AG09319 (cell line): ENCODE results near the gene KHNYN.

ENCODE experiments used
- DNase-seq: peaks from one replicate; pipeline ENCODE4 v3.0.0-alpha.2; 2010; ENCODE audit warnings: low read depth; ENCODE audit errors: extremely low read depth
- TF ChIP-seq, protein P1 (sequence below): IDR thresholded peaks from 2 replicates; pipeline ENCODE4 v1.5.1; 2011; ENCODE audit warnings: low read depth, mild to moderate bottlenecking, inconsistent platforms, low read length, moderate library complexity

Gene KHNYN

DNA sequence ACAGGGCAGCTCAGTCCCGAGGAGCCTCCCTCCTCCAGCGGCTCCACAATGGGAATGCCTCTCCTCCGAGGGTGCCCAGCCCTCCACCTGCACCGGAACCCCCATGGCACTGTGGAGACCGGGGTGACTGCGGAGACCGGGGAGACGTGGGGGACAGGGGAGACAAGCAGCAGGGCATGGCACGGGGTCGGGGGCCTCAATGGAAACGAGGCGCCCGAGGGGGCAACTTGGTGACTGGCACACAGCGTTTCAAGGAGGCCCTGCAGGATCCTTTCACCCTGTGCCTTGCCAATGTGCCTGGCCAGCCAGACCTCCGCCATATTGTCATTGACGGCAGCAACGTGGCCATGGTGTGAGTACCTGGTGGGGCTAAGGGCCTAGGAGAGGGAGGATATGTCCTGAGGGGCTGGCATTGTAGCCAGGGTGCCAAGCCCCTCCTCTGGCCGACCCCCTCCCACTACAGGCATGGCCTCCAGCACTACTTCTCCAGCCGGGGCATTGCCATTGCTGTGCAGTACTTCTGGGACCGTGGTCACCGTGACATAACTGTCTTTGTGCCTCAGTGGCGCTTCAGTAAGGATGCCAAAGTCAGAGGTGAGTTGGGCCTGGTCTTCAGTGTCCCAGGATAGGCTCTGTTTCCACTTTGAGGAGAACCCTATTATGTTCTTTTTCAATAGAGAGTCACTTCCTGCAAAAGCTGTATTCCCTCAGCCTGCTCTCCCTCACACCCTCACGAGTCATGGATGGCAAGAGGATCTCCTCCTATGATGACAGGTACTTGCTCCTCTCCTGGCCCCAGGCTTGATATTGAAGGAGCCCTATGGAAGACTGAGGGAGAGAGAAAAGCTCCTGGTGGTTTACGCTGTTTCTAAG, 2.7 kb downstream of the KHNYN start:
- TF ChIP-seq, protein P1, sequence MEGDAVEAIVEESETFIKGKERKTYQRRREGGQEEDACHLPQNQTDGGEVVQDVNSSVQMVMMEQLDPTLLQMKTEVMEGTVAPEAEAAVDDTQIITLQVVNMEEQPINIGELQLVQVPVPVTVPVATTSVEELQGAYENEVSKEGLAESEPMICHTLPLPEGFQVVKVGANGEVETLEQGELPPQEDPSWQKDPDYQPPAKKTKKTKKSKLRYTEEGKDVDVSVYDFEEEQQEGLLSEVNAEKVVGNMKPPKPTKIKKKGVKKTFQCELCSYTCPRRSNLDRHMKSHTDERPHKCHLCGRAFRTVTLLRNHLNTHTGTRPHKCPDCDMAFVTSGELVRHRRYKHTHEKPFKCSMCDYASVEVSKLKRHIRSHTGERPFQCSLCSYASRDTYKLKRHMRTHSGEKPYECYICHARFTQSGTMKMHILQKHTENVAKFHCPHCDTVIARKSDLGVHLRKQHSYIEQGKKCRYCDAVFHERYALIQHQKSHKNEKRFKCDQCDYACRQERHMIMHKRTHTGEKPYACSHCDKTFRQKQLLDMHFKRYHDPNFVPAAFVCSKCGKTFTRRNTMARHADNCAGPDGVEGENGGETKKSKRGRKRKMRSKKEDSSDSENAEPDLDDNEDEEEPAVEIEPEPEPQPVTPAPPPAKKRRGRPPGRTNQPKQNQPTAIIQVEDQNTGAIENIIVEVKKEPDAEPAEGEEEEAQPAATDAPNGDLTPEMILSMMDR: no peak
- DNase-seq: no peak

DNA sequence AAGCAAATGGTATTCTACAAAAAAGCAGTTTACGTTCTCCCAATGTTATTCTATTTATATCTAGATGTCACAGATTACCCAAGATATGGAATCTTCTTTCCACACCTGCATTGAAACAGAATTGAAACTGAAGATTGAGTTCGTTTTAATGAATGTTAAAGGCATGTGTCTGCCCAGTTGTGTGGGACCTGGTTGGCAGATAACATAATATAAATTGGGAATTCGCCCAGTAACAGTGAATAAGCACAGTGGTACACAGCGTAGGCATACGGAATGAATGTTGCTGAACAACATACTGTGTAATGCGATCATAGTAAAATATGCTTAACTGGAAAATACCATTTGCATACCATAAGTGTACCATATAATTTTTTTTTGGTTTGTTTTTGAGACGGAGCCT, 4.3 kb downstream of the KHNYN start:
- no peak for DNase-seq
- TF ChIP-seq, protein P1: no peak

DNA sequence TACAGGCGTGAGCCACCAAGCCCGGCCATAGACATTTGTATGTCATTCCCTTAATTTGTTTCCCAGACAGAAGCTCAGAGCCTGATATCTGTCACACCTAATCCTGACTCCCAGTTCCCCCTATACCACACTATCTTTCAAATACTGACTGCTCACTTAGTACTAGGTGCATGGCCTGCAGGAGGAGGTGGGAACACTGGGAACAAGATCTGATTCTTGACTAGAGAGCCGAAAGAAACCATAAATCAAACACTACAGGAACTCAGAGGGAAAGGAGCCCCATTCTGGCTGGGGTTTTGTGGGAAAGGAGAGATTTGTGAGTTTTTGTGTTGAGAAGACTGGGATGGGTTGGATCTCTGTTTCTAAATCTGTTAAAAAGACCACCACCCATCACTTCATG, 4.9 kb downstream of the KHNYN start:
- TF ChIP-seq, protein P1: no peak
- no peak for DNase-seq

DNA sequence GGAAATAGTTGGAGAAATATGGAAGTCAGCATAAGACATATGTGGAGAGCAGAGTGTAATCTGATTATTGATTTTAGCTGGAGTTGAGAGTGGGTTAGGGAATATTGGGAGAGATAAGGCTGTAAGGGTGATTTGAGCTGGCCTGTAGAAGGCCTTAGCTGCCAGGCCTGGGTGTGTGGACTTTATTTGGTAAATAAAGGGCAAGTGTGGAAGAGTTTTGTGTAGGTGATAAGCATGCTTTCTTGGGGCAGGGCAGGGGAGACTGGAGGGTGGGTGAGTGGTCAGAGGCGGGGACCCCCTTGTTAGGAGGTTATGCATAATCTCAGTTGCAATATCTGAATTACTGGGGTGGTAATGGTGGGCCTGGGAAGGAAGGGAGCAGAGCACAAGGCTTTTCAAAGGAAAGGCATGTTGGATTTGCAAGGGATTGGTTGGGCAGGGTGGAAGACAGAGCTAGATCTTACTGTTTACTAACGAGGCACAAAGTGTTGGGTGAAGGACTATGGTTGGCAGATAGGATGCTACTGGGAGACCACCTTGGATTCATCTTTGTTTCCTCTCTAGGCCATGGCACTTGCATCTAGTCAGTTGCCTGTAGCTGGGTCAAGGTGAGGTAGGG, 5.5 kb downstream of the KHNYN start:
- no peak for DNase-seq
- TF ChIP-seq, protein P1: no peak

DNA sequence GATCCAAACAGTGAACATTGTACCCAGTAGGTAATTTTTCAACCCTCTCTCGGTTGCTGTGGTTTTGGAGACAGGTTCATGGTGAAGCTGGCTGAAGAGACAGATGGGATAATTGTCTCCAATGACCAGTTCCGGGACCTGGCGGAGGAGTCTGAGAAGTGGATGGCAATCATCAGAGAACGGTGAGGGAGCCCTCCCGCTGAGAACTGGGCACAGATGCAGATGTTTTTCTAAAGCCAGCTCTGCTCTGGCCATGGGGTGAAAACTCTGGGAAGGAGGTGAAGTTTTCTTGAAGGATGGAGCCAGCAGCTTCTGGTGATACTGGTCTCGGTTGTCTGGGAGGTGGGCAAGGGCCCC, 6.2 kb downstream of the KHNYN start:
- no peak for DNase-seq
- TF ChIP-seq, protein P1: no peak

DNA sequence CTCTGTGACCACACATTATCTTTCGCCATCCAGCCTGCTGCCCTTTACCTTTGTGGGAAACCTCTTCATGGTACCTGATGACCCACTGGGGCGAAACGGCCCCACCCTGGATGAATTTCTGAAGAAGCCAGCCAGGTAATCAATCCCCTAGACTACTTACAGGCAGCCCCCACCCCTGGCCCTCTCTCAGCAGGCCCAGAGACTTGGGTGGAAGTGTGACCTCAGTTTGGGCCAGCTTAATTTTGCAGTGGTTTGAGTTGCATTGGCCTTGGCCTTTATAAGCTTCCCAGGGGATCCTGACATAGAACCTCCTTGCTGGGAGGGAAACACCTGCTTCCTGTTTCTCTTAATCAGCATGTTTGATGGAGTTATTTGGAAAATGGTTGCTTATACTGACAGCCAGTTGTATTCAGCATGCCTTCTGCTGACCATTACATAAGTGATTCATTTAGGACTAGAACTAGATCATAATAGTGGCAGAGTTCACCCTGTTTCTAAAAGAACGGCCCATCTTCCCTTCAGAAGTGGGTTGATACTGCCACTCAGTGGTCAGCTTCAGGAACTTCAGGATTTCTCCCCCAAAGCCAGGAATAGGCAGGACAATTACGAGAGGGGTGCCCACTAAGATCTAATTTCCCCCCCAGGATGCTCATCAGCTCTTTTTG, 6.7 kb downstream of the KHNYN start:
- TF ChIP-seq, protein P1: peak; percentile 80
- DNase-seq: no peak
